ENCODE measurements around the gene OTC.
A peak's percentile ranks its signal among the peaks of the same experiment; 100 is the strongest.

OTC gene

GRCh38 chrX:38352362-38352761, at the start of gene OTC:
TSS of gene OTC (plus strand) at chrX:38352604. CDS start at chrX:38352697, 93 bp downstream.
- Mint-ChIP-seq H3K36me3 (no peaks in the 10 kb centered on the region), H3K9me3 (no peaks in the 10 kb centered on the region), H3K4me3 (no peak within 1 kb of the TSS), H3K4me1 (no peaks in the 10 kb centered on the region), H3K27ac (no peak within 1 kb of the TSS)
- ATAC-seq (no peak), DNase-seq (ENCODE audit: low spot score in 2 of 2) (no peak)

DNA sequence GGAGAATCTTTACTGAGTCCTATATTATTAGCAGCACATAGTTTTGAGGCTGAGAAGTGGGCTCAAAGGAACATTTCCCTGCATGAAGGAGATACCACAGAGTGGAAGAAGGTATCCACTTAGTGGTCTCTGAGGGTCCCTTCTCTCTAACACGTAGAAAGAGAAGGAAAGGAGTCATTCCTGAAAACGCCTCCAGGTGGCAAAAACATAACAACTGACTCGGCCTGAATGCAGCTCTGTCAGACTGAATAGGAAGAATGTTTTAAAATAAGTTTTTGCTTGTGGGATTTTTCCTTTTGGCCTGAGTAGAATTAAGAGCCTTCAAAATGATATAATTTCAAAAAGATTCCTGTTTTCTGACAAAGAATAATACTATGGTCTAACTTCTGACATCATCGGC, 48.4 kb upstream of the OTC start:
- peaks cover 11% of the 10 kb centered on the region for H3K36me3 Mint-ChIP-seq
- H3K4me1 Mint-ChIP-seq = no peaks in the 10 kb centered on the region

GRCh38 chrX:38305971-38306370, 46.4 kb upstream of the OTC start:
- no peak for ATAC-seq

More for the DNA sequence above, 48.4 kb upstream of the OTC start:
- ATAC-seq (no peak), DNase-seq (ENCODE audit: low spot score in 2 of 2) (no peak)
- no peak overlapping the region for H3K27ac Mint-ChIP-seq
- no peaks in the 10 kb centered on the region for H3K9me3 Mint-ChIP-seq
- no peak overlapping the region for H3K4me3 Mint-ChIP-seq

DNA sequence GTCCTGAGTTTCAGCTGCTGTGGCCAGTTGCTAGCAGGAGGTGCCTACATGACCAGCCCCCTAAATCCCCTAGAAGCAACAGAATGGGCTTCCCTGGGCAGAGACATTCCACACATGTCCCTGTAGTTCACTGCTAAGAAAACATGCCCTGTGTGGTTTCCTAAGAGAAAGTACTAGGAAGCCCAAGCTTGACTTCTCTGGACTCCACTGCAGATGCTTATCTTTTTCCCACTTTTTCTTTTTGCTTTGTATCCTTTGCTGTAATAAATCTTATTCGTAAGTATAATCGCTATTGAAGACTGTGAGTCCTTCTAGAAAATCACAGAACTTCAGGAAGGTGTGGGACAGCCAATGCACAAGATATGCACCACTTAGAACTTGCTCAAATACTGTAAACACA, 40.7 kb upstream of the OTC start:
- no peak overlapping the region for H3K27ac Mint-ChIP-seq
- no peak overlapping the region for H3K4me3 Mint-ChIP-seq
- H3K36me3 Mint-ChIP-seq = peaks cover 5% of the 10 kb centered on the region
- no peak for ATAC-seq
- no peaks in the 10 kb centered on the region for H3K4me1 Mint-ChIP-seq
- H3K9me3 Mint-ChIP-seq = no peaks in the 10 kb centered on the region
- no peak for DNase-seq (ENCODE audit: low spot score in 2 of 2)

More at GRCh38 chrX:38305971-38306370, 46.4 kb upstream of the OTC start:
- Mint-ChIP-seq H3K4me1 (no peaks in the 10 kb centered on the region), H3K9me3 (no peaks in the 10 kb centered on the region), H3K27ac (no peak overlapping the region), H3K36me3 (peaks cover 6% of the 10 kb centered on the region), H3K4me3 (no peak overlapping the region)
- DNase-seq (ENCODE audit: low spot score in 2 of 2) = no peak

- ATAC-seq (no peak), DNase-seq (ENCODE audit: low spot score in 2 of 2) (no peak)
- Mint-ChIP-seq H3K36me3 (peaks cover 5% of the 10 kb centered on the region), H3K4me1 (no peaks in the 10 kb centered on the region), H3K9me3 (no peaks in the 10 kb centered on the region), H3K4me3 (no peak overlapping the region), H3K27ac (no peak overlapping the region)
Measured at GRCh38 chrX:38312436-38312835, 40.0 kb upstream of the OTC start.

- no peak overlapping the region for H3K27ac Mint-ChIP-seq
- peaks cover under 1% of the 10 kb centered on the region for H3K36me3 Mint-ChIP-seq
- DNase-seq (ENCODE audit: low spot score in 2 of 2) (no peak), ATAC-seq (no peak)
- H3K9me3 Mint-ChIP-seq = no peaks in the 10 kb centered on the region
- H3K4me1 Mint-ChIP-seq = no peaks in the 10 kb centered on the region
- no peak overlapping the region for H3K4me3 Mint-ChIP-seq
Measured at GRCh38 chrX:38313190-38313589, 39.2 kb upstream of the OTC start.

- no peaks in the 10 kb centered on the region for H3K36me3 Mint-ChIP-seq
- H3K27ac Mint-ChIP-seq = no peak overlapping the region
- H3K4me1 Mint-ChIP-seq = no peaks in the 10 kb centered on the region
- H3K9me3 Mint-ChIP-seq = no peaks in the 10 kb centered on the region
- ATAC-seq (no peak), DNase-seq (ENCODE audit: low spot score in 2 of 2) (no peak)
- H3K4me3 Mint-ChIP-seq = no peak overlapping the region
Measured at GRCh38 chrX:38315186-38315585, 37.2 kb upstream of the OTC start.

DNA sequence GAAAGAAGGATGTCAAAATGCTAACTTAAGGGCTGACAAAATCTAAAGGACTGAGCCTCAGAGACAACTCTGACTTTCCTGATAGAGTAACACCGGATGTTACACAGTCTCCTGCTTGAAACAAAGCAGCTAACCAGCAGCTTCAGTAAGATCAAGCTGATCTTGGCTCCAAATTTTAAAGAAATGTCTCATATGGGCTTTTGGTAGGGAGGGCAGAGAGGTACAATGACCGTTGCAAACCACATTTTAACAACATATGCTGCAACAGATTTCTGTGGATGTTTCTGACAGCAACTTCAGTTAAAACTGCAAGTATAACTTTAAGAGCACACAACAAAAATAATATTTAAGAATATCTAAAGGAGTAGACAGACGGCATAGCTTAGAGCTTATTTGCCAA, 34.2 kb upstream of the OTC start:
- ATAC-seq = no peak

DNA sequence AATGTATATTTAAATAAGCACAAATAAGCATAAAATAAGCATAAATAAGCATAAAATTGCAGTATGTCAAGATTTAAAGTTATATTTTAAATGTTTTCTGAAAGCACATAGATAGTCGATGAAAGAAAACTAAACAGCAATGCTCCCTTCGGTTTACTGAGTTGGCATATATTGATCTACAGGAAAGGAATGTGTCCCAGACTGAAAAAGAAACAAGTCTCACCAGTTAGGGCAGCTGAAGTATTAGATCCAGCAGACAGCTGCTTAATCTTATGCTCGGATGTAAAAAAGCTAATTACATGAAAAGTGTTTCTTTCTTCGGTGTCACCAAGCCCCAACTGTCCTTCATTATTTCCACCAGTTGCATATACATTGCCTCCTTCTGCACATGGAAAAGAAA, 33.8 kb upstream of the OTC start:
- H3K27ac Mint-ChIP-seq = no peak overlapping the region
- no peaks in the 10 kb centered on the region for H3K36me3 Mint-ChIP-seq
- H3K9me3 Mint-ChIP-seq = no peaks in the 10 kb centered on the region
- no peaks in the 10 kb centered on the region for H3K4me1 Mint-ChIP-seq
- DNase-seq (ENCODE audit: low spot score in 2 of 2) (no peak), ATAC-seq (no peak)
- no peak overlapping the region for H3K4me3 Mint-ChIP-seq

More for the DNA sequence above, 34.2 kb upstream of the OTC start:
- Mint-ChIP-seq H3K36me3 (no peaks in the 10 kb centered on the region), H3K4me1 (no peaks in the 10 kb centered on the region), H3K27ac (no peak overlapping the region), H3K4me3 (no peak overlapping the region), H3K9me3 (no peaks in the 10 kb centered on the region)
- DNase-seq (ENCODE audit: low spot score in 2 of 2) = no peak

DNA sequence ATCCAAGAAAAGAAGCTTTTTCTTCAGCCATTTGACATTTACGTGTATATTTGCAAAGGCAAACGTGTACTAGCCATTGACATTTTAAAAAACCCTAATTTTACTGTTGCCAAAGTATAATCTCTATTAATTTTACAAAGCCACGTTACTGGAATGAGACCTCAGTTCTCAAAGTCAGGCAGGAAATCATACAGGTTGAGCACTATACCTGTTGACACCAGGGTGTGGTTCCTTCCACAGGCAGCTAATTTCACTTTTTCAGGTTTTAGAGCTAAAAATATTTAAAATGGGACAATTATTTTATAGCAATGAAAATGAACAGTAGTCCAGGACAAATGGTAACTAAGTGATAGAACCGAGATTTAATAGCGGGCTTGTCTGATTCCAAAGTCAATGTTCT, 31.6 kb upstream of the OTC start:
- H3K4me3 Mint-ChIP-seq = no peak overlapping the region
- H3K27ac Mint-ChIP-seq = no peak overlapping the region
- no peaks in the 10 kb centered on the region for H3K9me3 Mint-ChIP-seq
- no peaks in the 10 kb centered on the region for H3K4me1 Mint-ChIP-seq
- DNase-seq (ENCODE audit: low spot score in 2 of 2) = no peak
- no peak for ATAC-seq
- no peaks in the 10 kb centered on the region for H3K36me3 Mint-ChIP-seq

- H3K4me1 Mint-ChIP-seq = peaks cover 25% of the 10 kb centered on the region
- H3K9me3 Mint-ChIP-seq = no peaks in the 10 kb centered on the region
- peak overlapping the region; percentile 93 for H3K4me3 Mint-ChIP-seq
- H3K36me3 Mint-ChIP-seq = peaks cover 6% of the 10 kb centered on the region
- H3K27ac Mint-ChIP-seq = peak overlapping the region; percentile 98
- no peak for DNase-seq (ENCODE audit: low spot score in 2 of 2)
- ATAC-seq = no peak
Measured at GRCh38 chrX:38326086-38326485, 26.3 kb upstream of the OTC start.

DNA sequence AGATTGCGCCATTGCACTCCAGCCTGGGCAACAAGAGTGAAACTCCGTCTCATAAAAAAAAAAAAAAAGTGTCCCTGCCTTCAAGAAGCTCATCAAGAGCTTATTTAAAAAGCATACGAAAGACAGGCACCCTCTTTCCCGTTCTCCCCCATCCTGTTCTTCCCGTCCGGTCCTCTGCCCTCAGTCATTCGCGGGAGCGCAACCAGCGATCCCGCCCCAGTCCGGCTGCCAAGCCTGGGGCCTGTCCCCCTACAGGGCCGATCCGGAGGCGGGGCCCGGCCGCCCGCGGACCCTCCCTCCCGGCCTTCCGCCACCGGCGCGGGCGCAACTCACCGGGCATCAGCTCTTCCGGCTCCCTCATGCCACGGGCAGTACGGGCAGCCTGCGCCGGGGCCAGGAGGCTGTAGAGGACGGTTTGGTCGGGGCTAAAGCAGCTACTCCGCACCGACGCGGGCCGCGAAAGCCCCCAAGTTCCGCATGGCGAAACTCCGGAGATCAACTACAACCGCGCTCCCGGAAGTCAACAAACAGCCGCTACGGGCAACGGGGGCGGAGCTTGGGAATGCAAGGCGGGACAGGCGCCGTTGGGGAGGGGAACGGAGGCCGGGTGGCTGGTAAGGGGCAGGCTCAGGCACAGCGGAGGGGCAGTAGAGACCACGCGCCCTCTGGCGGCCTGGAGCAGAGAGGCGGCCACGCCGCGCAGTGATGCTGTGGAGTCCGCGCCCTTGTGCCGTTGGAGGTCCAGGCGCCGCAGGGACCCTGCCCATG, 25.2 kb upstream of the OTC start, which contains the start of gene RPGR:
Gene RPGR (minus strand): TSS at position 503 of the 768 bp plus-strand sequence. CDS start 142 bp downstream, at position 361.
- Mint-ChIP-seq H3K4me3 (peak within 1 kb of the TSS; percentile 93), H3K9me3 (no peaks in the 10 kb centered on the region), H3K36me3 (peaks cover 6% of the 10 kb centered on the region), H3K4me1 (peaks cover 25% of the 10 kb centered on the region), H3K27ac (peak within 1 kb of the TSS; percentile 98)
- peak; percentile 97 for ATAC-seq
- peak; percentile 73 to 90 for DNase-seq (ENCODE audit: low spot score in 2 of 2)

- H3K4me3 Mint-ChIP-seq = peak overlapping the region; percentile 93
- DNase-seq (ENCODE audit: low spot score in 2 of 2) (no peak), ATAC-seq (no peak)
- no peaks in the 10 kb centered on the region for H3K9me3 Mint-ChIP-seq
- peak overlapping the region; percentile 98 for H3K27ac Mint-ChIP-seq
- peaks cover 25% of the 10 kb centered on the region for H3K4me1 Mint-ChIP-seq
- H3K36me3 Mint-ChIP-seq = peaks cover 6% of the 10 kb centered on the region
Measured at GRCh38 chrX:38327775-38328081, 24.7 kb upstream of the OTC start.

DNA sequence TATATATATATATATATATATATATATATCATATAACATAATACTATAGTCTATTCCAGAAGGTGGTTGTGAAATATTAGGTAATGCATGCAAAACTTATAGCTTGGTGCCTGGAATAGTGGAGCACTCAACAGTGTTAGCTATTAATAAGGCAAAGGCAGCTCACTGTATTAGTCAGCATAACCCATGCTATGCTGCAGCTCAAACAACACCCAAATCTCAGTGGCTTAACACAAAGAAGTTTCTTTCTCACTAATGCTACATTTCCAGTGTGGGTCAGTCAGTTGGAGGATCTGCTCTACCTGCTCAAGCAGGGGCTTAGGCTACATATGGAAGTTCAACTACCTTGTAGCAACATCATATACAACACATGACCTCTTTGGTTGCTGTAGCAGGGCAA, 19.9 kb upstream of the OTC start:
- DNase-seq (ENCODE audit: low spot score in 2 of 2) (no peak), ATAC-seq (no peak)
- Mint-ChIP-seq H3K27ac (no peak overlapping the region), H3K36me3 (peaks cover under 1% of the 10 kb centered on the region), H3K4me3 (no peak overlapping the region), H3K9me3 (no peaks in the 10 kb centered on the region), H3K4me1 (peaks cover 11% of the 10 kb centered on the region)

DNA sequence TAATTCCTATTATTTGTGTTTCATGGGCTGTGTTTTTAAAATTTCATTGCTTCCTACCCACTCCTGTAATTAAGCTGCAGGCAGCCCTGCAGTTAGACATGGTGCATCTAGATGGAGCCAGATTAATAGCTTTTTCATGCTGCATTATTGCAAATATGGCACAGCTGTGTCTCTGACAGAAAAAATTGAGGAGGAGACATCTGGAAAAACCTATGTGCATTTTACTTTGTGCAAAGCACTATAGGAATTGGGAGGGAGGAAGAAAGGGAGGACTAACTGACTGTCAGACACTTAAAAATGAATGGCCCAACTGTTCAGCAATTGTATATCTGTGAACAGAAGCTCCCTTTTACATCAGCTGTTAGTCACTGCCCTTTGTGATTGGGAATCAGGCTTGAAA, 17.0 kb upstream of the OTC start:
- no peak overlapping the region for H3K4me3 Mint-ChIP-seq
- H3K36me3 Mint-ChIP-seq = no peaks in the 10 kb centered on the region
- no peak overlapping the region for H3K27ac Mint-ChIP-seq
- ATAC-seq = no peak
- H3K9me3 Mint-ChIP-seq = no peaks in the 10 kb centered on the region
- DNase-seq (ENCODE audit: low spot score in 2 of 2) = no peak
- no peaks in the 10 kb centered on the region for H3K4me1 Mint-ChIP-seq

DNA sequence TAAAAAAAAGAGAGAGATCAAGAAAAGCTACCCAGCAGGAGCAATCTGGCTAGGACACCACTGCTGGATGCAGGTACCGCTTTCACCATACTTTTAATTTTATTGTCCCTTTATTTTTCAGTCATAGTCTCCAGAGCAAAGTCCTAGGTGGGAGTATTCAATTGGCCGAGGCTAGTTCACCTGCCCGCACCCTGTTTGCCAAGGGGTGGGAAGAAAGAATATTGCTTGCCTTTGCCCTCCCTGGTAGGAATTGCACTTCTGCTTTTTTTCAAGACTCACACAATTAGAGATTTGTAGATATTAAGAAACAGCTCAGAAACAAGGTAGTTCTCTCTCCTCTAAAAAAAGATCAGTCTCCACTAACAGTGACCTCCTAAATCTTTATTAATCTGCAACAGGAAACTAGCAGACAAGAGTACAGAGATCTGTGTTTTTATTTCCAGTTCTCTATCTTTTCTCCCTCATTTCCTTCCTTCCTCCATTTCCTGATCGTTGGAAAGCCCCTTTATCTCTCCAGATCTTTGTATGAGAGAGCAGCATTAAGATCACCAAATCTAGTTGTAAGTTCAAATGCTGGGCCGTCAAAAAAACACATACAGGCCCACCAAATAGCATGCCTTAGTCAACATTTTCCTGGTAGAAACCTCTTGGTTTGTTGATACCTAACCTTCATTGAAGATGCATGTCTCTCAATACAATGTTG, 15.7 kb upstream of the OTC start:
- no peaks in the 10 kb centered on the region for H3K4me1 Mint-ChIP-seq
- no peaks in the 10 kb centered on the region for H3K9me3 Mint-ChIP-seq
- no peak overlapping the region for H3K4me3 Mint-ChIP-seq
- ATAC-seq = no peak
- no peak for DNase-seq (ENCODE audit: low spot score in 2 of 2)
- no peaks in the 10 kb centered on the region for H3K36me3 Mint-ChIP-seq
- no peak overlapping the region for H3K27ac Mint-ChIP-seq
